Neuron (in vitro differentiated cells): ENCODE data around the gene EXOSC10.
"Not testable (repeated sequence)": the region's sequence is repeated elsewhere in the genome, so short reads cannot be mapped to it uniquely, and the experiment has no call there.

Experiments used
- H2AFZ ChIP-seq: one replicate; pipeline ENCODE4 v1.6.1; 2013; ENCODE audit warnings: low read depth, mild to moderate bottlenecking, inconsistent platforms, low read length, moderate library complexity
- H3K27me3 ChIP-seq: one replicate; pipeline ENCODE4 v1.6.1; 2013; ENCODE audit warnings: low read length; ENCODE audit not compliant: insufficient read depth
- H3K36me3 ChIP-seq: one replicate; pipeline ENCODE4 v1.6.1; 2013; ENCODE audit warnings: low read length; ENCODE audit not compliant: insufficient read depth
- H3K4me1 ChIP-seq: one replicate; pipeline ENCODE4 v1.6.1; 2013; ENCODE audit warnings: low read length; ENCODE audit not compliant: insufficient read depth
- H3K4me3 ChIP-seq: 2 replicates; pipeline ENCODE4 v1.5.1; 2013; ENCODE audit warnings: mild to moderate bottlenecking, low read length, moderate library complexity
- H3K9me3 ChIP-seq: one replicate; pipeline ENCODE4 v1.6.1; 2013; ENCODE audit warnings: low read length

EXOSC10 gene

DNA sequence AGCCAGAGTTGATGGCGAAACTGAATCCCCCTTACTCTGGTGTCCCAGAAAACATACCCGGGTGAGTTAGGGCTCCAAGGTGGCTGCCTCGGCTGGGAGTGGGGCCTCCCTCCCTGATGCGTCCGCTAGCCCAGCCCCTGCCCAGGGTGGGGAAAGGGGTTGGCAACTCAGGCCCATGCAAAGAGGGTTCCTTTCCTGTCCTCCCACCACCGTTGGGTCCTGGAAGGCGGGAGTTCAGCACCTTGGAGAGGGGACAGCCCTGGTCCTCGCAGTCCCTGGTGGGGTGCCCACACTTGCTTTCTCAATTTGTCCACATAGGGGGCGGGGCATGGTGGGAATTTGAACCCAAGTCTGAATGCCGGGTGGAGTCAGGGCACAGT, 45.9 kb downstream of the EXOSC10 start:
- peaks cover 22% of the 10 kb centered on the region for H3K36me3 ChIP-seq

DNA sequence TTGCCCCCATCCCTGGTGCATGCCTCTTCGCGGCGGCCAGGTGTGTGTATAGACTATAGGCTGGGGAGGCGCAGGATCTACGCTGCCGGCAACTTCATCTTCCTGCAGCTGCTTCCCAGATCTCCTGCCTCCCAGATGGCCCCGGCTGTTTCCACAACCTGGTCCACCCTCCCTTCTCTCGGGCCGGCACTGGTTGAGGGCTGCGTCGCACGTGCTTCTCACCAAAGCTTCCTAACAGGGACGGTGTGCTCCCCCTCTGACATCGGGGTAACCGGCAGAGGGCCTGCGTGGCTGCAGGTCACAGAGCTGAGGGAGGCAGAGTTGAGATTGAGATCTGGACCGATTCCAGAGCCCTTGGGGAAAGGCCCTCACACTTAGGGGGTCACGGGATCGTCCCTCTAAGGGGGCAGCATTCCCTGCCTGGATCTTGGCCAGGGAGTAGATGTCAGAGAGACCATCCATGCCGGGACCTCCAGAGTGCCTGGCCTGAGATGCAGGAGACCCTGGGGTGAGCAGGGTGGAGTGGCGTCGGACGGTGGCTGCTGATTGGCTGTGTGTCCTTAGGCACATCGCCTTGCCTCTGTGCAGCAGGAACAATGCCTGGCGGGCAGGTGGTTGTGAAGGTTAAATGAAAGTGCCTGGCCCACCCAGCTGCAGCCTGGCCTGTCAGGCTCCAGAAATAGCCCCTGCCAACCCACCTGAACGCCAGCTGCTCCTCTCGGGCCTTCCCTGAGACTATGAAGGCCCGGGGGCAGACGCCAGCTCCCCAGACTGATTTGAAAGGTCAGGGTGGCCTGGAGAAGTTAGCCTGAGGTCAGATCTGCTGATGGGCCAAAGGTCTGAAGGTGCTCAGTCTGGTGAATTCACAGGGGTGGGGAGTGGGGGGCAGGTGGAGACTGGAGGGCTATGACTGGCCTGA, 46.6 kb downstream of the EXOSC10 start:
- H2AFZ ChIP-seq: no peak overlapping the region
- no peak overlapping the region for H3K4me3 ChIP-seq
- no peaks in the 10 kb centered on the region for H3K9me3 ChIP-seq
- H3K4me1 ChIP-seq: no peaks in the 10 kb centered on the region
- H3K27me3 ChIP-seq: no peaks in the 10 kb centered on the region
- H3K36me3 ChIP-seq: peaks cover 22% of the 10 kb centered on the region

More for the DNA sequence above, 45.9 kb downstream of the EXOSC10 start:
- Histone ChIP-seq H2AFZ (no peak overlapping the region), H3K9me3 (no peaks in the 10 kb centered on the region), H3K4me1 (peaks cover 2% of the 10 kb centered on the region), H3K4me3 (no peak overlapping the region), H3K27me3 (no peaks in the 10 kb centered on the region)

DNA sequence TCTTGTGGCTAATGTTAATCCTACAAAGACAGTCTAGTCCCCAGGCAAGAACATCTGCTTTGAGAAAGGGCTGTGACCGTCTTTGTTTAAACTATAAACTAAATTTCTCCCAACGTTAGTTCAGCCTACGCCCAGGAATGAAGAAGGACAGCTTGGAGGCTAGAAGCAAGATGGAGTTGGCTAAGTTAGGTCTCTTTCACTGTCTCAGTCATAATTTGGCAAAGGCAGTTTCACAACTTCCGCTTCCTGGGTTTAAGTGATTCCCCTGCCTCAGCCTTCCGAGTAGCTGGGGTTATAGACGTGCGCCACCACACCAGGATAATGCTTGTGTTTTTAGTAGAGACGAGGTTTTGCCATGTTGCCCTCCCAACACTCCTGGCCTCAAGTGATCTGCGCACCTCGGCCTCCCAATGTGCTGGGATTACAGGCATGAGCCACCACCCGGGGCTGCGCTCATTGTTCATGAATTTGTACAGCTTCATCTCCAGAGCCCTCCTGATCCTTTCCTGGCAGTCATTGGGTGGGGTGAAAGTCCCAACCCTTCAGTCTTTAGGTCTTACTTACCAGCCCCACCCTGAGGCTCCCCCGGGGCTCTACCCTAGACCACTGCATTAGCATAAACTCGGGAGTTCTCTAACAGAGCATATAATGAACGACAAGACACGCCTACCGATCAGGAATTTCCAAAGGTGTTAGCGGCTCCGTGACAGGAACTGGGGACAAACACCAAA, 47.7 kb downstream of the EXOSC10 start:
- Histone ChIP-seq H2AFZ (no peak overlapping the region), H3K4me3 (no peak overlapping the region), H3K36me3 (peaks cover 13% of the 10 kb centered on the region), H3K27me3 (no peaks in the 10 kb centered on the region), H3K4me1 (no peaks in the 10 kb centered on the region), H3K9me3 (no peaks in the 10 kb centered on the region)

DNA sequence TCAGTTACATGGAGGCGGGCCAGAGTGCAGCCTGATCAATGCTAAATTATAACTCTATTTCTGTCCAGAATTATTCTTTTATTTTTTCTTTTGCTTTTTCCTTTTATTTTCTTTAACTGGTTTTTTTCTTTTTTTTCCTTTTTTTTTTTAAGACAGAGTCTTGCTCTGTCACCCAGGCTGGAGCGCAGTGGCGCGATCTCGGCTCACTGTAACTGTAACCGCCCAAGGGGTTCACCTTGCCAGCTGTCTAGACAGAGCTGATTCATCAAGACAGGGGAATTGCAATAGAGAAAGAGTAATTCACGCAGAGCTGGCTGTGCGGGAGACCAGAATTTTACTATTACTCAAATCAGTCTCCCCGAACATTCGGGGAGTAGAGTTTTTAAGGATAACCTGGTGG, 48.5 kb downstream of the EXOSC10 start:
- H3K4me3 ChIP-seq, H3K9me3 ChIP-seq, H2AFZ ChIP-seq, H3K36me3 ChIP-seq, H3K27me3 ChIP-seq, H3K4me1 ChIP-seq: not testable (repeated sequence)

DNA sequence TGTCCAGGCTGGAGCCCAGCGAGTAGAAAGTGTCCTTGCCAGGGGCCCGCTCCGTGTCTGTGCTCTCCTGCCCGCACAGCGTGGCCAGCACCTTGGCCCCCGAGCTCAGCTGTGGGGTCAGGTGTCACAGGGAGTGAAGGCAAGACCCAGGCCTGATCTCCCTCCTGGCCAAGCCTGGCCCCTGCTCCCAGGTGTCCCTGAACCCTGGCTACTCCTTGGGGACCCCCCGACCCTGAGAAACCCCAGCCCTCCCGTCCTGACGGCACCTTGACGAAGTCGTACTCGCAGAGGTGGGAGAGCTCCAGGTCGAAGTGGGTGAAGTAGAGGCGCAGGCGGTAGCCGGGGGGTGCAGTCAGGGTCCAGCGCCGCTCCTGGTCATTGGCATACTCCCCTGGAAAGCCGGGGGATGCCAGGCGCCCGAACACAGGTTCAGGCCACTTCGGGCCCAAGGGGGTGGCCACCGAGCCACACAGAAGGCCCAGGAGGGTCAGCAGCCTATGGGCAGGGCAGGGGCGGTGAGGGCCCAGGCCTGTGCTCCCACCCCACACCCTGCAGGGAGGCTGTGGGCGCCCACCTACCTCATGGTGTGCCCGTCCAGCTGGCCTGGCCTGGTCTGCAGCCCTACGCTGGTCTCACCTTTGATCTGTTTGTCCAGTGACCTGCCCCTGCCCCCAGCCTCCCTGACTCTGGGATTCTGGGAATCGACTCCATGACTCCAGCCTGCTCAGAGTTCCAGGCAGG, 52.9 kb downstream of the EXOSC10 start, which contains the start of gene MASP2:
Gene MASP2, minus strand, starts transcription at position 615 of the 741 bp plus-strand sequence. Its CDS starts 32 bp downstream, at position 583.
- no peaks in the 10 kb centered on the region for H3K27me3 ChIP-seq
- H2AFZ ChIP-seq: no peak within 1 kb of the TSS
- no peaks in the 10 kb centered on the region for H3K36me3 ChIP-seq
- no peak within 1 kb of the TSS for H3K4me3 ChIP-seq
- peaks cover 3% of the 10 kb centered on the region for H3K4me1 ChIP-seq
- H3K9me3 ChIP-seq: no peaks in the 10 kb centered on the region

DNA sequence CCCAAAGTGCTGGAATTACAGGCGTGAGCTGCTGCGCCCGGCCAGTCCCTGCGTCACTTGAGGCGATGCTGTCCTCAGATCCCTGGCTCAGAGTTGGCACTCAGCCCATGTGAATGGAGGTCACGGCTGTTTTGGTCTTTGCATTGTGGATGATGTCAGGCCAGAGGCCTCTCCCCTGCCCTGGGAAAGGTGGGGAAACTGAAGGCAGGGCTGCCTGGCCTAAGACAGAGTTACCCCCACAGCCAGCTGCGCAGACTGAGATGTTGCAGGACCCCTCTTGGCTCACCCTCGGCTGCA, 53.5 kb downstream of the EXOSC10 start:
- Histone ChIP-seq H3K4me3 (no peak overlapping the region), H3K9me3 (no peaks in the 10 kb centered on the region), H2AFZ (no peak overlapping the region), H3K4me1 (peaks cover 3% of the 10 kb centered on the region), H3K36me3 (no peaks in the 10 kb centered on the region), H3K27me3 (no peaks in the 10 kb centered on the region)

DNA sequence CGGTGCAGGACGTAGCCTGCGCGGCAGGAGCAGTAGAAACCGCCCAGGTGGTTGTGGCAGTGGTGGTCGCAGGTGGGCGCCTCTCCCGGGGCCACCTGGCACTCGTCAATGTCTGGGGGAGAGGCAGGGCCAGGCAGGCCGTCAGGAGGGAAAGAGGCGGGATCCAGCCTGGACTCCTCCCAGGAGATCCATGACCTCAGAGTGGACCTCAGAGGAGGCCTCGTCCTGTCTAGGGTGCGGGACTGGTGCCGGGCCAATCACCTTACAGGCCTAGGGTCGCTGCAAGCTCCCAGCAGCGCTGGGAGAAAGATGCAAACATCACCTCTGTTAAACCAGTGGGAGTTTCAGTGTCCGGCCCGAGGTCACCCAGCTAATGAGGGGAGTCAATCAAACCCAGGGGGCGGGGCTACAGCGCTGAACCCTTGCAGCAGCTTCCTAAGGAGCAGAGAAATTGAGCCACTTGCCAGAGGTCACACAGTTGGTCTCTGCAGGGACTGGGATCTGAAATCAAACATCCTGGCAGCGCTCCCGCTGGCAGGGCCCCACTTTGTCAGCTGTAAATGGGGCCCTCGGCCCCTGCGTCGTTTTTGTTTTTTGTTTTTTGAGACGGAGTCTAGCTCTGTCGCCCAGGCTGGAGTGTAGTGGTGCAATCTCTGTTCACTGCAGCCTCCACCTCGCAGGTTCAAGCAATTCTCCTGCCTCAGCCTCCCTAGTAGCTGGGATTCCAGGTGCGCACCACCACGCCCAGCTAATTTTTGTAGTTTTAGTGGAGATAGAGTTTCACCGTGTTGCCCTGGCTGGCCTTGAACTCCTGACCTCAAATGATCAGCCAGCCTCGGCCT, 54.0 kb downstream of the EXOSC10 start:
- Histone ChIP-seq H3K27me3 (no peaks in the 10 kb centered on the region), H2AFZ (no peak overlapping the region), H3K4me3 (no peak overlapping the region), H3K9me3 (no peaks in the 10 kb centered on the region), H3K4me1 (peaks cover 3% of the 10 kb centered on the region), H3K36me3 (no peaks in the 10 kb centered on the region)

DNA sequence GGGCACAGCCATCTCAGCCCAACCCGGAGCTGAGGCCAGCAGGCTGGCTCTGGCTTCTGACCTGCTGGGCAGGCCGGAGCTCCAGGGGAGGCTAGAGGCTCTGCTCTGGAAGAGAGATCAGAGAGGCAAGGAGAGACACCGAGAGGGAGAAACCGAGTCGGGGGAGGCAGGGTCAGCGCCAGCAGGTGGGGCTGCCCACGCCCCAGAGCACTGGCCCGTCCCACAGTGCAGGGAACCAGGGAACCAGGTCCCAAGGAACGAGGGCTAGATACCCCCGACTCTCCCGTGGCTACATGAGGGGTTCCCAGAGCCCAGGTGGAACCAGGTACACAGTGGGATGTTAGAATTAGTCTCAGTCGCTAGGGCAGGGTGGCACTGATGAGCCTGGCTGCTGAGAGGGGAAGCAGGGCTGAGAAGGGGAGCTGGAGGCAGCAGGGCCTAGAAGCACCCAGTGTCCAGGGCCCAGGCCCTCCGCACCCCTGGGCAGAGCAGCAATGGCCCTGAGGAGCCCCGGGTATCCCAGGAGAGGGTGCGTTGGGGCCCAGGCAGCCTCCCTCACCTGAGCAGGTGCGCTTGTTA, 54.7 kb downstream of the EXOSC10 start:
- H3K9me3 ChIP-seq: no peaks in the 10 kb centered on the region
- no peaks in the 10 kb centered on the region for H3K36me3 ChIP-seq
- no peaks in the 10 kb centered on the region for H3K27me3 ChIP-seq
- H2AFZ ChIP-seq: no peak overlapping the region
- peaks cover 3% of the 10 kb centered on the region for H3K4me1 ChIP-seq
- no peak overlapping the region for H3K4me3 ChIP-seq

DNA sequence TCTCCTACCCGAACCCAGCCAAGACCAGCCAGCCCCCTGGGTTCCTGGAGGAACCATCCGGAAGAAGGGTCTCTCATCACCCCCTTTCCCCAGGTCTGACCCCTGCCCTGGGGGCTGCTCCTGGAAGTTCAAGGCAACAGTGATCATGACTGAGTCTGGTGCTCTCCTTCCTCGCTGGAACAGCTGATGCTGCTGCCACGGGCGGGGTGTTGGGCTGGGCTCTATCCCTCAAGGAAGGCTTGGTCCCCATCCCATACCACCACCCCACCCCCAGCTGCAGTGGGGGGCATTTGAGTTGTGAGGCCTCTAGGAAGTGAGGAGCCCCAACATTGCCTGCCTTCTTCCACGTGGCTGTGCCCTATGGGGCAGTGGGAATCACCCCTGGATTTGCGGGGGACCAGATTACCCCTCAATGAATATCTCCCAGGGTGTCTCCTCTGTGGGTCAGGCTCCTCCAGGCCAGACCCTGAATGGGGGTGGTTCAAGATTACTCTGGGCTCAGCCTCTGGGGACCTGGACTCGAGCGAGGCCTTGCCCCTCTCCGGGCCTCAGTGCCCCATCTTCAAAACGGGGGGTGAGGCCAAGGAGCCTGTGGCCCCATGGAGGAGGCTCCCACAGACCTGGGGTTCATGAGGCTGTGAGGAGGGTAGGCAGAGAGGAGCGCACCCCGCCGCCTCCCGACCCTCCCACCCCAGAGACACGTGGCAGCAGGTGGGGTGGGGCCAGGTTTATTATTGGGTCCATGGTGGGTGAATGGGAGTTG, 55.4 kb downstream of the EXOSC10 start:
- Histone ChIP-seq H3K36me3 (no peaks in the 10 kb centered on the region), H2AFZ (no peak overlapping the region), H3K4me3 (no peak overlapping the region), H3K27me3 (no peaks in the 10 kb centered on the region), H3K9me3 (no peaks in the 10 kb centered on the region), H3K4me1 (peaks cover 3% of the 10 kb centered on the region)

DNA sequence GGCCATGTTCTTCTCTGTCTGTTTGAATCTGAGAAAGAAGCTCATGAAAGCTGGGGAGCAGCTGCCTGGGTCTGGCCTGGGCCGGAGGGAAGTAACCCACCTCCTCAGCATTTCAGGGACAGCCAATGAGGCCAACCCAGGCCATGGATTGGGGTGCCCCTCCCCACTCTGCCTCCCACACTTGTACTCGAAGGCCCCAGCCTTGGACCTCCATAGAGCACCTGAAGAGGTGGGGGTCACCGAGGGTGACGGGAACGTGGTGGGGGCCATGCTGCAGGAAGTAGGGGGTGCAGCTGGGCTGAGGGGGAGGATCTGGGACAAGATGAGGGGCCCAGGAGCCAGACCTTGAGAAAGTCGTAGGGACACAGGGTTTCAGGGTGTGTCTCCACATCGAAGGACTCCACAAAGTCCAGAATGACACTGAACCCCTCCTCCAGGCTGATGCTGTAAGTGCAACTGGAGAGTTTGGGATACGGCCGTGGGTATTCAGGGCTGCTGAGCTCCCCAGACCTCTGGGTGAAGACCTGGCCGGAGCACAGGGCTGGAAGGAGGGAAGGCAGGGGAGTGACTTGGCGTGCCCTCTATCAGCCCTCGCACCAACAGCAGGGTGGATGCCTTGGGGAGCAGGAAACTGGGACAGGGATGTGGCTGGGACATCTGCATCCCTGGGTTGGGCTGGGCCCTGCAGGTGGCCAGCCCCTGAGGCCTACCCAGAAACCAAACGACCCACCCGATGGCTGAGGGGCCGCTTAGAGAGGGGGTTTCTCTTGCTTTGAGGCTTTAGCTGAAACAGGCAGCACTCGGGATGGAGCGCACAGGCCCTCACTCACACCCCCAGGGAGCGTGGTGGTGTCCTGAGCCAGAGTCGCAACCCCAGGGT, 56.4 kb downstream of the EXOSC10 start:
- H3K4me3 ChIP-seq: no peak overlapping the region
- H3K27me3 ChIP-seq: no peaks in the 10 kb centered on the region
- peaks cover 3% of the 10 kb centered on the region for H3K4me1 ChIP-seq
- H3K36me3 ChIP-seq: no peaks in the 10 kb centered on the region
- no peaks in the 10 kb centered on the region for H3K9me3 ChIP-seq
- no peak overlapping the region for H2AFZ ChIP-seq

DNA sequence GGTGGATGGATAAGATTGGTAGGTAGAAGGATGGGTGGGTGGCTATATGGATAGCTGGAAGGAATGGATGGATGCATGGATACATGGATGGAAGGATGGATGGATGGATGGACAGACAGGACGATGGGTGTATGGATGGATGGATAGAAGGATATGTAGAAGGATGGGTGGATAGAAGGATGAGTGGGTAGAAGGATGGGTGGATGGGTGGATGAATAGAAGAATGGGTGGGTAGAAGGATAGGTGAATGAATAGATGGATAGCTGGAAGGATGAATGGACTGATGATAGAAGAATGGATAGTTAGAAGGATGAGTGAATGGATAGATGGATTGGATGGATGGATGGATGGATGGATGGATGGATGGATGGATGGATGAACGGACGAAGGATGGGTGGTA, 57.6 kb downstream of the EXOSC10 start:
- H2AFZ ChIP-seq: no peak overlapping the region
- no peaks in the 10 kb centered on the region for H3K27me3 ChIP-seq
- peaks cover 3% of the 10 kb centered on the region for H3K4me1 ChIP-seq

More for the DNA sequence above, 57.6 kb downstream of the EXOSC10 start:
- H3K36me3 ChIP-seq: no peaks in the 10 kb centered on the region
- no peak overlapping the region for H3K4me3 ChIP-seq
- H3K9me3 ChIP-seq: no peaks in the 10 kb centered on the region
